ENCODE results near the gene USE1.

USE1 gene

DNA sequence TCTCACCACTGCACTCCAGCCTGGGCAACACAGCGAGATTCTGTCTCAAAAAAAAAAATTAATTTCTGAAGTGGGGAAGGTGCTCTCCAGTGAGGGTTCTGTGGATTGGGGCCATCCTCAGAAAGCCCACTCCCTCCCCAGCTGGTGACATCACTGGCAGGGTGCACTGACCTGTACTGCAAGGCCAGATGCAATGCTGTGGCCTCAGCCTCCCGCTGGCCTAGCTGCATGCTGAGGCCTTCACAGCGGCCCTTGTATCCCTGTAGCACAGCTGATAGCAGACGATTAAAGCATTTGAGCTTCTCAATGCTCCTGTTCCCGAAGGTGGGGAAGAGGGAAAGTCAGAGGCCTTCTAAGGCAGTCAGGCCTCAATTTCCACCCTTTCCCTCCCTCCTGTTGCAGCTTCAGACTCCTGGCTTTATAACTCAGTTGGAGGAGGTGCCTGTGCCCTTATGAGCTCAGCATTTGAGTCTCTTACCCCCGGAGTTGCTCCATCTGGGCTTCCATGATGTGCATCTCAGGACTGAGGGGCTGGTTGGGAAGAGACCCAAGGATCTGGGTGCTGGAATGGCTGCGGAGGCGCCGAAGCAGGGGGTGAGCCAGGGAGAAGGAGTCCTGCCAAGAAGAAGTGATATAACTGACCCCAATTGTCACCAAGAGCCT, 44.1 kb downstream of the USE1 start:
- no peak for DNase-seq

- no peak for DNase-seq
Observed at GRCh38 chr19:17259934-17260333, 44.8 kb downstream of the USE1 start.

GRCh38 chr19:17260842-17261325, 45.7 kb downstream of the USE1 start:
- DNase-seq: peak; percentile 44

DNA sequence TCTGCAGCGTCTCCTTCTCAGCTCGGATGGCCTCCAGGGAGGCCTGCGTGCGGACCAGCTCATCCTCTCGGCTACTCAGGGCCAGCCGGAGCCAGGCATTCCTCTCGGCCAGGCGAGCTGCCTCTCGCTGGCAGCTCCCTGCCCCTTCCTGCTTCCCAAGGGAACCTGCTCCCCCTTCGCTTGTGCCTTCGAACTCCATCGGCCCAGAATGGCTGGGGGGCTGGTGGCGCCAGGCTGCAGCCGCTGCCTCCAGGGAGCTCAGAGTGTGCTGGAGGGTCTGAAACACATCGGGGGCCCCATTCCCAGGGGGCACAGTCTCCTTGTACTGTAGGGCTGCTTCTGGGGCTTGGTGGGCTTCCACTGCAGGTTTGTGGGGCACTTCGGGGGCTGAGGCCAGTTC, 47.4 kb downstream of the USE1 start:
- DNase-seq: no peak

DNA sequence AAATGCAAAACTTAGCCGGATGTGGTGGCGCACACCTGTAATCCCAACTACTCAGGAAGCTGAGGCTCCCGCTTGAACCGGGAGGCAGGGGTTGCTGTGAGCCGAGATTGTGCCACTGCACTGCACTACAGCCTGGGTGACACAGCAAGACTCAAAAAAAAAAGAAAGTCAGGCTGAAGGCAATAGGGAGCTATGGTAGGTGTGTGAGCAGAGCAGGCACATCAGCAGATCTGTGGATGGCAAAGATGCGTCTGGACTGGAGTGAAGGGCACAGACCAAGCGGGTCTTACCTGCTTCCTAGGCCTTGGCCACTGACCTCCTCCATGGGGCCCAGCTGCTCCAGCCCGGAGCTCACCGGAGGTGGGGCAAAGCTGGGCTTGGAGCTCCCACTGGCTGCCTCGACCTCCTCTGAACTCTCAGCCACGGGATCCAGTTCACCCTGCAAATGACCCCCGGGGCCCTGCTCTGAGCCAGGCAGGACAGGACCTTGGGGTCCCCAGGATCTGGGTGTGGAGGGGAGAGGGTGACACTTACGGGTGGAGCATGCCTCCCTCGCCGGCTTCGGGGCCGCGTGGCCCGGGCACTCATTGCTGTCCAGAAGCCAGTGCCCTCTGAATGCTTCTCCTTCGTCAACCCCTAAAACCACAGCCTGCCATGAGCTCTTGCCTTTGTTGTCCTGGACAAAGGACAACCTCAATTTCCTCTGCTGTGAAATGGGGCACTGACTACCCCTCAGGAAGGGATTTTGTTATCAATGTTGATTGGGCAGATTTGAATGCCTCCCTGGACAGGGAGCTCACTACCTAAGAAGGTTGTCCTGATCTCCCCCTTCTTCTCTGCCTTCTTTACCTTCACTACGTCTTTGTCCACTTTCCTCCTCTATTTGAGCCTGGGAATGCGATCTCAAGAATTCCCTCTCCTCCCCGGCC, 48.8 kb downstream of the USE1 start:
- DNase-seq: no peak

DNA sequence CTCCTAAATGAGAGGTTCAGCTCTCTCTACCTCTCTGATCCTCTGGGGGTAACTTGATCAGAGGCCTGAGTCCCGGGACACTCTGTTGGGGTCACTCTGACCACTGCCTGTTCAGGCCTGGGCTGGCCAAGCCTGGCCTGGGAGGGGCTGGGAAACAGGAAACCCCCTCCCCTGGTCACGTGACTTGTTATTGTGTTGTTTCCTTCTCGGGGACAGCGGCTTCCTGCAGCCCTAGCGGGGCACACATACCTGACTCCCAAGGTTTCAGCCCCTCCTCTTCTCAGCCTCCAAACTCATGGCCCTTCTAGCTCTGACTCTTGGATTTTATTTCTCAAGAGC, 49.5 kb downstream of the USE1 start, which contains the start of gene USHBP1:
TSS of gene USHBP1 (minus strand) at position 105 of the 339 bp plus-strand sequence. CDS start 446 bp downstream, outside the sequence.
- DNase-seq: no peak

- no peak for DNase-seq
Observed at GRCh38 chr19:17266026-17266425, 50.9 kb downstream of the USE1 start.

GRCh38 chr19:17266589-17266974, 51.4 kb downstream of the USE1 start:
- DNase-seq: no peak

GRCh38 chr19:17266975-17267788, 52.0 kb downstream of the USE1 start, which contains the start of gene BABAM1:
TSS of gene BABAM1 (plus strand) at chr19:17267443. CDS start at chr19:17268807, 1,364 bp downstream.
- DNase-seq: peak; percentile 95

GRCh38 chr19:17268754-17269153, 53.6 kb downstream of the USE1 start:
- no peak for DNase-seq
